Astrocyte of the cerebellum (primary cell): Measurements from ENCODE around the gene PIP5K1A.

Source experiments
- DNase-seq: peaks from one replicate; pipeline ENCODE4 v3.0.0-alpha.2; 2011; ENCODE audit warnings: low read depth
- H3K4me3 ChIP-seq: 2 replicates; pipeline ENCODE4 v1.5.1; 2011; ENCODE audit warnings: mild to moderate bottlenecking, low read depth, low read length, moderate library complexity
- CTCF ChIP-seq: IDR thresholded peaks from 2 replicates; pipeline ENCODE4 v1.5.1; 2012; ENCODE audit warnings: low read length, low read depth, moderate library complexity, mild to moderate bottlenecking; ENCODE audit errors: missing control alignments
- in situ Hi-C: cut with HindIII; loops from 2 replicates; pipeline ENCODE4 v1.10.0; 2017; ENCODE audit warnings: low sequenced_read_pairs

The PIP5K1A gene

GRCh38 chr1:151292207-151293030 lies 94.1 kb downstream of the PIP5K1A start:
- TF ChIP-seq CTCF, result no peak
- in situ Hi-C loops, result no loop called here
- no peak for DNase-seq
- H3K4me3 ChIP-seq, result no peak overlapping the region

GRCh38 chr1:151293093-151293492 lies 94.7 kb downstream of the PIP5K1A start:
- DNase-seq, result no peak
- no peak overlapping the region for H3K4me3 ChIP-seq
- in situ Hi-C loops, result no loop called here
- TF ChIP-seq CTCF, result no peak

- no peak for TF ChIP-seq CTCF
- no peak overlapping the region for H3K4me3 ChIP-seq
- in situ Hi-C loops, result no loop called here
- no peak for DNase-seq
Measured at GRCh38 chr1:151294742-151295462, 96.5 kb downstream of the PIP5K1A start.
